ENCODE results near the gene C22orf31. TPM values are rescaled to one million over a fixed set of nuclear protein-coding genes. Genes with fewer than 3 reads are reported as not detected.
A peak's percentile ranks its signal among the peaks of the same experiment; 100 is the strongest.
"Not testable (repeated sequence)": the region's sequence is repeated elsewhere in the genome, so short reads cannot be mapped to it uniquely, and the experiment has no call there.

Gene C22orf31
- total and polyA plus RNA-seq, 2 experiments from 2014 or later: not detected

DNA sequence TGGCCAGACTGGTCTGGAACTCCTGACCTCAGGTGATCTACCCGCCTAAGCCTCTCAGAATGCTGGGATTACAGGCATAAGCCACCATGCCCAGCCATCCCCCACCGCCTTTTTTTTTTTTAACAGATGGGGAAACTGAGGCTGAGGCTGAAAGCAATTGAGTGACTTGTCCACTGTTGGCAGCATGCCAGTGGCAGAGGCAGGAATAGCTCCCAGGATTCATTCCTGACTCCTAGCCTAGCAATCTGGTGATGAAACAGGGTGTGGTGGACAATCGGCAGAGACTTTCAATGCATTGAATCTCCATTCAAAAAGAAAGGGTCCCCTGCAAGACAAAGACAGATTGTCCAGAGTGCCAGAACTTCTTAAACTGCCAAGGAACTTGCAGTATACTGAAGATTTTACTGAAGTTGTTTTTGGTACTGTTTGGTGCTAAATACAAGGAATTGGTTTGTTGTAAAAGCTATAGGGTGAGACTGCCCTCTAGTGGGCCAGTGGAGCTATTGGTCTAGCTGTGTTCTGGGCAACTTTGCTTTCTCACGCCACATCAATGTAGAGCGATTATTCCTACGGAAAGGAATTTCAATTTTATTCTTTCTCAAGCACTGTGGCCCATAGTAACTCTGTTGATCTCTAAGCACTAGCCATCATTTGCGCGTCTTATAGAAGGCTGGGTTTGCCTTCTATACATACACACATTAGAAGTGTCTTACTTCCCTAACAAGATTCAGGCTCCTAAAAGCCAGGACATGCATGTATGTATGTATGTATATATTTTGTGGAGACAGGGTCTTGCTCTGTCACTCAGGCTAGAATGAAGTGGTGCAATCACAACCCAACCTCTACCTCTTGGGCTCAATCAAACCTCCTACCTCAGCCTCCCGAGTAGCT lies 21.0 kb downstream of the C22orf31 start:
- peak; percentile 88 for DNase-seq (ENCODE audit: low spot score)
- Histone ChIP-seq H3K4me3 (no peak overlapping the region), H2AFZ (no peak overlapping the region), H3K4me1 (ENCODE audit: insufficient read depth) (peaks cover 3% of the 10 kb centered on the region), H3K27me3 (no peaks in the 10 kb centered on the region), H3K9me2 (replicated peaks; ENCODE audit: insufficient read depth) (no peaks in the 10 kb centered on the region), H3K4me2 (no peak overlapping the region), H4K20me1 (ENCODE audit: insufficient read depth, poor library complexity, severe bottlenecking) (no peaks in the 10 kb centered on the region), H3K27ac (no peak overlapping the region), H3K9me3 (ENCODE audit: low read depth) (no peaks in the 10 kb centered on the region), H3K36me3 (replicated peaks; ENCODE audit: insufficient read depth, low read depth) (no peaks in the 10 kb centered on the region), H3K79me2 (peaks cover 21% of the 10 kb centered on the region)
- 46% methylated on average over 9 of the region's 9 CpGs for WGBS (ENCODE audit: low lambda C conversion rate, missing lambda C conversion rate)
- TF ChIP-seq, protein P1, sequence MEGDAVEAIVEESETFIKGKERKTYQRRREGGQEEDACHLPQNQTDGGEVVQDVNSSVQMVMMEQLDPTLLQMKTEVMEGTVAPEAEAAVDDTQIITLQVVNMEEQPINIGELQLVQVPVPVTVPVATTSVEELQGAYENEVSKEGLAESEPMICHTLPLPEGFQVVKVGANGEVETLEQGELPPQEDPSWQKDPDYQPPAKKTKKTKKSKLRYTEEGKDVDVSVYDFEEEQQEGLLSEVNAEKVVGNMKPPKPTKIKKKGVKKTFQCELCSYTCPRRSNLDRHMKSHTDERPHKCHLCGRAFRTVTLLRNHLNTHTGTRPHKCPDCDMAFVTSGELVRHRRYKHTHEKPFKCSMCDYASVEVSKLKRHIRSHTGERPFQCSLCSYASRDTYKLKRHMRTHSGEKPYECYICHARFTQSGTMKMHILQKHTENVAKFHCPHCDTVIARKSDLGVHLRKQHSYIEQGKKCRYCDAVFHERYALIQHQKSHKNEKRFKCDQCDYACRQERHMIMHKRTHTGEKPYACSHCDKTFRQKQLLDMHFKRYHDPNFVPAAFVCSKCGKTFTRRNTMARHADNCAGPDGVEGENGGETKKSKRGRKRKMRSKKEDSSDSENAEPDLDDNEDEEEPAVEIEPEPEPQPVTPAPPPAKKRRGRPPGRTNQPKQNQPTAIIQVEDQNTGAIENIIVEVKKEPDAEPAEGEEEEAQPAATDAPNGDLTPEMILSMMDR (IDR thresholded peaks at IDR 0.05; ENCODE audit: poor library complexity): peak; percentile 95
- TF ChIP-seq EZH2phosphoT487 (IDR thresholded peaks at IDR 0.05; ENCODE audit: low read depth, severe bottlenecking, unreplicated experiment): no peak

DNA sequence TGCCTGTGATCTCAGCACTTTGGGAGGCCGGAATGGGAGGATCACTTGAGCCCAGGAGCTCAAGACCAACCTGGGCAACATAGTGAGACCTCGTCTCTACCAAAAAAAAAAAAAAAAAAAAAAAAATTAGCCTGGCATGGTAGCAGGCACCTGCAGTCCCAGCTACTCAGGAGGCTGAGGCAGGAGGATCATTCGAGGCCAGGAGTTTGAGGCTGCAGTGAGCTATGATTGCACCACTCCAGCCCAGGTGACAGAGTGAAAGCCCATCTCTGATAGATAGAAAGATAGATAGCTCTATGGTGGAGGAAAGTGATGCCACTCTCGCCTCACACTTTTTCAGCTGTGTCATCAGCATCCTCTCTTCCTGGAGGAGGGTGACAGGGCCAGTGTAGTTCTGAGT lies 21.9 kb downstream of the C22orf31 start:
- H3K79me2 ChIP-seq: peaks cover 28% of the 10 kb centered on the region
- not testable (repeated sequence) for H3K4me1 ChIP-seq (ENCODE audit: insufficient read depth); H3K9me3 ChIP-seq (ENCODE audit: low read depth); H4K20me1 ChIP-seq (ENCODE audit: insufficient read depth, poor library complexity, severe bottlenecking); H3K27ac ChIP-seq; H3K4me2 ChIP-seq; H3K9me2 ChIP-seq (replicated peaks; ENCODE audit: insufficient read depth); DNase-seq (ENCODE audit: low spot score); H3K36me3 ChIP-seq (replicated peaks; ENCODE audit: insufficient read depth, low read depth); H3K4me3 ChIP-seq; H3K27me3 ChIP-seq; H2AFZ ChIP-seq
- 97% methylated on average over 4 of the region's 4 CpGs for WGBS (ENCODE audit: low lambda C conversion rate, missing lambda C conversion rate)

DNA sequence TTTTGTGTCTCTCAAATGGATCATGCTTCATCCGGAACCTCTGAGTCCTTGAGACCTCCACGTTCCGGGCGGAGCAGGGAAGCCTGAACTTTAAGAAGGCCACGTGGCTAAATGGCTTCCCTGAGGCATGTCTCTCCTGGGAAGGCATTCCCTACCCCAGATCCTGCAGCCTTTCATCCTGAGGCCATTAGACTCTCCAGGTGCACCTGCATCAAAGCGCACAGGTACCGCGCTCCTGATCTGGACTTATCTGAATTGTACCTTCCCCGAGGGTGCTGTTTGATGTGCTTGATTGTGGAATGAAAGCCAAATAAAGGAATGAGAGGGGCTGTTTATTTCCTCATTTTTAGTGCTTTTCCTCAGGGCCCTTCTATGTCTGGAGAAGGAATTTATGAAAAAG lies 22.5 kb downstream of the C22orf31 start:
- no peak for DNase-seq (ENCODE audit: low spot score)
- H3K27ac ChIP-seq: no peak overlapping the region
- H3K4me3 ChIP-seq: no peak overlapping the region
- 69% methylated on average over 9 of the region's 9 CpGs for WGBS (ENCODE audit: low lambda C conversion rate, missing lambda C conversion rate)
- no peak for TF ChIP-seq EZH2phosphoT487 (IDR thresholded peaks at IDR 0.05; ENCODE audit: low read depth, severe bottlenecking, unreplicated experiment)
- no peak for TF ChIP-seq EZH2 (IDR thresholded peaks at IDR 0.05; ENCODE audit: borderline replicate concordance)
- TF ChIP-seq, protein P1 (IDR thresholded peaks at IDR 0.05; ENCODE audit: poor library complexity): no peak
- H3K4me2 ChIP-seq: no peak overlapping the region
- H3K9me3 ChIP-seq (ENCODE audit: low read depth): no peaks in the 10 kb centered on the region
- no peaks in the 10 kb centered on the region for H4K20me1 ChIP-seq (ENCODE audit: insufficient read depth, poor library complexity, severe bottlenecking)
- H3K27me3 ChIP-seq: no peaks in the 10 kb centered on the region
- H3K4me1 ChIP-seq (ENCODE audit: insufficient read depth): no peaks in the 10 kb centered on the region
- H3K36me3 ChIP-seq (replicated peaks; ENCODE audit: insufficient read depth, low read depth): no peaks in the 10 kb centered on the region
- no peak overlapping the region for H2AFZ ChIP-seq
- H3K79me2 ChIP-seq: peaks cover 32% of the 10 kb centered on the region
- H3K9me2 ChIP-seq (replicated peaks; ENCODE audit: insufficient read depth): no peaks in the 10 kb centered on the region

DNA sequence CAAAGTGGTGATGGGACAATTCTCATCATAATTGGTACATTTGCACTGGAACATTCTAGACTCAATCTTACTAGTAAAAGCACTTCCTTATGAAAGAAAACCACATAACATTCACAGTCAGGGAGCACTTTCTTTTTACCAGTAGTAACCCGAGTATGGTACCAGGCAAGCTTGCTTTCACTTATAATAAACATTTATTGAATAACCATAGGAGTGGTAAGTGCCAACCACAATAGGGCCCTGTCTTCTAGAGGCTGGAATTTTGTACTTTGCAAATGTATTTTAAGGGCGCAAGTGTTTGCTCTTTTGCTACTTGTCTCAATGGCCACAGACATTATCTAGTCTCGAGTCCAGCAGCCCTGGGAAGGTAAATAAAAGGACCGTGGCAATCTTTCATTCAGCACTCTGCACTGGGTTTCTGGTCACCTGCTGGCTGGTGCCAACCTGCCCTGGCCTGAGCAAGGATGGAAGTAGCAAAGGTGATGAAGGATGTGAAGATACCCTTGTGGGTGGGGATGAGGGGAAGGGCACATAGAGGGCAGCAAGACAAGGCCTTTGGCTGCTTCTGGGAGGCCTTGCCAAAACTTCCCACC lies 24.2 kb downstream of the C22orf31 start:
- DNase-seq (ENCODE audit: low spot score): no peak
- no peak overlapping the region for H3K4me2 ChIP-seq
- peaks cover 48% of the 10 kb centered on the region for H3K79me2 ChIP-seq
- peaks cover under 1% of the 10 kb centered on the region for H3K4me1 ChIP-seq (ENCODE audit: insufficient read depth)
- no peaks in the 10 kb centered on the region for H4K20me1 ChIP-seq (ENCODE audit: insufficient read depth, poor library complexity, severe bottlenecking)
- H3K9me2 ChIP-seq (replicated peaks; ENCODE audit: insufficient read depth): no peaks in the 10 kb centered on the region
- no peaks in the 10 kb centered on the region for H3K36me3 ChIP-seq (replicated peaks; ENCODE audit: insufficient read depth, low read depth)
- 66% methylated on average over 4 of the region's 4 CpGs for WGBS (ENCODE audit: low lambda C conversion rate, missing lambda C conversion rate)
- H3K4me3 ChIP-seq: no peak overlapping the region
- no peaks in the 10 kb centered on the region for H3K9me3 ChIP-seq (ENCODE audit: low read depth)
- no peak overlapping the region for H3K27ac ChIP-seq
- TF ChIP-seq, protein P1 (IDR thresholded peaks at IDR 0.05; ENCODE audit: poor library complexity): no peak
- no peak for TF ChIP-seq EZH2 (IDR thresholded peaks at IDR 0.05; ENCODE audit: borderline replicate concordance)
- TF ChIP-seq EZH2phosphoT487 (IDR thresholded peaks at IDR 0.05; ENCODE audit: low read depth, severe bottlenecking, unreplicated experiment): no peak
- no peak overlapping the region for H2AFZ ChIP-seq
- no peaks in the 10 kb centered on the region for H3K27me3 ChIP-seq

Data from hepatocyte (in vitro differentiated cells).